DND-41 (cell line): Measurements from ENCODE around the gene COX6B2.

Experiments used
- ATAC-seq: fragments of 200-7000 bp; cut with Tn5 transposase; 3 replicates; pipeline ENCODE4 v1.9.1; 2021; ENCODE audit warnings: low read depth; ENCODE audit not compliant: insufficient read depth
- DNase-seq: peaks from one replicate; pipeline ENCODE4 v3.0.0-alpha.2; 2020
- H2AFZ ChIP-seq: 2 replicates; pipeline ENCODE4 v1.6.0; 2012; ENCODE audit warnings: low read depth, low read length
- H3K27ac ChIP-seq: 2 replicates; pipeline ENCODE4 v1.5.1; 2012; ENCODE audit warnings: low read length, inconsistent platforms
- H3K27me3 ChIP-seq: fragments of 200-600 bp; sonication (generic); 2 replicates; pipeline ENCODE4 v1.6.0; 2012; ENCODE audit warnings: low read length, mild to moderate bottlenecking, inconsistent platforms; ENCODE audit not compliant: insufficient read depth, poor library complexity
- H3K36me3 ChIP-seq: 2 replicates; pipeline ENCODE4 v1.5.1; 2012; ENCODE audit warnings: low read length, inconsistent platforms; ENCODE audit not compliant: insufficient read depth
- H3K4me1 ChIP-seq: 2 replicates; pipeline ENCODE4 v1.5.1; 2012; ENCODE audit warnings: mild to moderate bottlenecking, low read length; ENCODE audit not compliant: insufficient read depth
- H3K4me2 ChIP-seq: 2 replicates; pipeline ENCODE4 v1.6.0; 2012; ENCODE audit warnings: mild to moderate bottlenecking, moderate library complexity, low read length, inconsistent platforms; ENCODE audit not compliant: insufficient read depth
- H3K4me3 ChIP-seq, 2 experiments: fragments of 200-600 bp in 1 of 2; shearing (Covaris generic) in 1 of 2; 2 replicates each; pipeline ENCODE4 v1.5.1; 2012 to 2016; ENCODE audit warnings: inconsistent platforms in 2 of 2, low read length in 2 of 2, mild to moderate bottlenecking in 2 of 2, low read depth in 1 of 2, moderate library complexity in 1 of 2
- H3K79me2 ChIP-seq: 2 replicates; pipeline ENCODE4 v1.6.0; 2012; ENCODE audit warnings: low read length, inconsistent platforms; ENCODE audit not compliant: insufficient read depth
- H3K9ac ChIP-seq: 2 replicates; pipeline ENCODE4 v1.6.0; 2012; ENCODE audit warnings: low read depth, mild to moderate bottlenecking, inconsistent platforms, low read length, moderate library complexity
- H3K9me3 ChIP-seq: 2 replicates; pipeline ENCODE4 v1.5.1; 2012; ENCODE audit warnings: low read length, moderate library complexity, mild to moderate bottlenecking, inconsistent platforms; ENCODE audit not compliant: insufficient read depth, severe bottlenecking
- H4K20me1 ChIP-seq: 2 replicates; pipeline ENCODE4 v1.6.0; 2012; ENCODE audit warnings: low read length; ENCODE audit not compliant: insufficient read depth
- CTCF ChIP-seq: IDR thresholded peaks from 2 replicates; pipeline ENCODE4 v1.5.1; 2012; ENCODE audit warnings: borderline replicate concordance, low read length, moderate library complexity, mild to moderate bottlenecking; ENCODE audit not compliant: poor library complexity, severe bottlenecking; ENCODE audit errors: extremely low read depth
- EZH2 ChIP-seq: IDR thresholded peaks from 3 replicates; pipeline ENCODE4 v1.6.1; 2012; ENCODE audit warnings: borderline replicate concordance, low read depth, mild to moderate bottlenecking, moderate library complexity, low read length, inconsistent platforms; ENCODE audit not compliant: severe bottlenecking

Gene COX6B2

GRCh38 chr19:55320844-55321419 is 33.6 kb downstream of the COX6B2 start:
- Histone ChIP-seq H3K4me3 (no peak overlapping the region), H3K4me1 (no peaks in the 10 kb centered on the region), H3K79me2 (no peaks in the 10 kb centered on the region), H4K20me1 (no peaks in the 10 kb centered on the region), H3K36me3 (no peaks in the 10 kb centered on the region), H3K27me3 (no peaks in the 10 kb centered on the region), H3K9me3 (no peaks in the 10 kb centered on the region), H2AFZ (no peak overlapping the region), H3K9ac (no peak overlapping the region), H3K27ac (no peak overlapping the region), H3K4me2 (no peak overlapping the region)
- TF ChIP-seq CTCF, result no peak
- TF ChIP-seq EZH2, result no peak
- DNase-seq (no peak), ATAC-seq (no peak)

GRCh38 chr19:55319785-55320184 is 34.7 kb downstream of the COX6B2 start:
- no peak overlapping the region for H3K4me2 ChIP-seq
- no peak overlapping the region for H3K27ac ChIP-seq
- no peak overlapping the region for H3K9ac ChIP-seq
- ATAC-seq (no peak), DNase-seq (no peak)
- no peak overlapping the region for H3K4me3 ChIP-seq
- H3K9me3 ChIP-seq, result no peaks in the 10 kb centered on the region
- no peaks in the 10 kb centered on the region for H3K27me3 ChIP-seq
- H3K4me1 ChIP-seq, result no peaks in the 10 kb centered on the region
- H3K36me3 ChIP-seq, result no peaks in the 10 kb centered on the region
- TF ChIP-seq EZH2, result no peak
- no peak for TF ChIP-seq CTCF
- H3K79me2 ChIP-seq, result no peaks in the 10 kb centered on the region
- no peak overlapping the region for H2AFZ ChIP-seq
- no peaks in the 10 kb centered on the region for H4K20me1 ChIP-seq

GRCh38 chr19:55316646-55317045 is 37.9 kb downstream of the COX6B2 start:
- TF ChIP-seq CTCF (no peak), EZH2 (no peak)
- Histone ChIP-seq H3K27me3 (no peaks in the 10 kb centered on the region), H2AFZ (no peak overlapping the region), H3K9ac (no peak overlapping the region), H3K27ac (no peak overlapping the region), H3K4me3 (no peak overlapping the region), H3K9me3 (no peaks in the 10 kb centered on the region), H3K4me2 (no peak overlapping the region), H4K20me1 (no peaks in the 10 kb centered on the region), H3K4me1 (no peaks in the 10 kb centered on the region), H3K79me2 (no peaks in the 10 kb centered on the region), H3K36me3 (no peaks in the 10 kb centered on the region)
- ATAC-seq (no peak), DNase-seq (no peak)
